GM12878 (cell line): ENCODE data around the gene ZPR1. TPM values are rescaled to one million over a fixed set of nuclear protein-coding genes. Genes with fewer than 3 reads are reported as not detected.

ENCODE experiments used
- ATAC-seq: fragments of 200-7000 bp; cut with Tn5 transposase; 3 replicates; pipeline ENCODE4 v1.9.1; 2020; ENCODE audit warnings: mild to moderate bottlenecking, moderate library complexity
- BruUV-seq: library from RNA; stranded (reverse); fragments of 400-500 nt; replicated peaks from 2 replicates; lab custom pipeline; 2021; lab: Mats Ljungman, UMichigan
- CTCF ChIA-PET: fragments of 300-600 bp; sonication (Branson Sonifier 250); formaldehyde crosslinking; extraction: SDS; loops from one replicate; lab custom pipeline; 2021; ENCODE audit warnings: inconsistent platforms; lab: Yijun Ruan, JAX
- POLR2A ChIA-PET: fragments of 350-600 bp; formaldehyde crosslinking; extraction: SDS; loops from one replicate; lab custom pipeline; 2021; ENCODE audit warnings: inconsistent platforms; lab: Charles Lee
- RAD21 ChIA-PET: fragments of 300-600 bp; sonication (Branson Sonifier 250); formaldehyde crosslinking; loops from one replicate; lab custom pipeline; 2023; ENCODE audit warnings: antibody characterized with exemption; ENCODE audit not compliant: unreplicated experiment; lab: Charles Lee
- SMC1A ChIA-PET: fragments of 300-600 bp; sonication (Branson Sonifier 250); formaldehyde crosslinking; loops from one replicate; lab custom pipeline; 2023; ENCODE audit not compliant: unreplicated experiment, uncharacterized antibody; lab: Charles Lee
- DNase-seq: peaks from one replicate; pipeline ENCODE4 v3.0.0-alpha.2; 2011; ENCODE audit warnings: low read depth, low spot score
- FAIRE-seq: peaks from 3 replicates; lab custom pipeline; 2011; peaks lifted over from hg19 to GRCh38; lab: Jason Lieb, UNC
- H2AFZ ChIP-seq: 2 replicates; pipeline ENCODE4 v1.6.0; 2011; ENCODE audit warnings: low read depth, low read length, control low read depth; ENCODE audit not compliant: control insufficient read depth
- H3K27ac ChIP-seq: 2 replicates; pipeline ENCODE4 v1.5.1; 2011; ENCODE audit warnings: control low read depth; ENCODE audit not compliant: control insufficient read depth, insufficient read depth
- H3K27me3 ChIP-seq, 2 experiments: replicated peaks in 1 of 2; 2 replicates each; pipeline versions ENCODE4 v1.6.0 to v1.6.1; 2011; ENCODE audit warnings: low read length in 1 of 2; ENCODE audit not compliant: control insufficient read depth in 2 of 2, insufficient read depth in 2 of 2
- H3K36me3 ChIP-seq, 2 experiments: 2 replicates each; pipeline ENCODE4 v1.5.1; 2011; ENCODE audit warnings: low read length in 1 of 2; ENCODE audit not compliant: control insufficient read depth in 2 of 2, insufficient read depth in 2 of 2
- H3K4me1 ChIP-seq: 2 replicates; pipeline ENCODE4 v1.6.1; 2011; ENCODE audit warnings: mild to moderate bottlenecking, low read length, moderate library complexity, mixed read lengths; ENCODE audit not compliant: control insufficient read depth, insufficient read depth
- H3K4me2 ChIP-seq: 2 replicates; pipeline ENCODE4 v1.6.0; 2011; ENCODE audit warnings: control low read depth; ENCODE audit not compliant: control insufficient read depth, insufficient read depth
- H3K4me3 ChIP-seq: fragments of 200-600 bp; sonication (generic); 2 replicates; pipeline ENCODE4 v1.5.1; 2016
- H3K79me2 ChIP-seq: 2 replicates; pipeline ENCODE4 v1.6.0; 2011; ENCODE audit warnings: low read length; ENCODE audit not compliant: control insufficient read depth, insufficient read depth
- H3K9ac ChIP-seq: 2 replicates; pipeline ENCODE4 v1.8.0; 2011; ENCODE audit warnings: low read length, control low read depth, mixed read lengths; ENCODE audit not compliant: control insufficient read depth, insufficient read depth
- H3K9me3 ChIP-seq: replicated peaks from 3 replicates; pipeline ENCODE4 v1.5.1; 2011; ENCODE audit warnings: mild to moderate bottlenecking, low read length; ENCODE audit not compliant: control insufficient read depth, insufficient read depth
- H4K20me1 ChIP-seq: 2 replicates; pipeline ENCODE4 v1.6.0; 2011; ENCODE audit not compliant: control insufficient read depth, insufficient read depth
- BHLHE40 ChIP-seq, 2 experiments: fragments of 450-650 bp in 1 of 2; IDR thresholded peaks; 2 replicates each; pipeline ENCODE4 v1.6.1; 2011 to 2017; ENCODE audit warnings: low read depth in 2 of 2, borderline replicate concordance in 1 of 2, improper control_type of control experiment in 1 of 2, low read length in 1 of 2, mild to moderate bottlenecking in 1 of 2
- HCFC1 ChIP-seq: fragments of 150-350 bp; IDR thresholded peaks from 2 replicates; pipeline ENCODE4 v1.6.1; 2014; ENCODE audit warnings: low read length
- JUND ChIP-seq: IDR thresholded peaks from 2 replicates; pipeline ENCODE4 v1.6.1; 2012; ENCODE audit warnings: low read depth, mild to moderate bottlenecking, low read length, improper control_type of control experiment, moderate library complexity
- NBN ChIP-seq: fragments of 450-650 bp; IDR thresholded peaks from 2 replicates; pipeline ENCODE4 v1.6.1; 2016
- RCOR1 ChIP-seq: conservative IDR thresholded peaks from 2 replicates; pipeline ENCODE4 v1.6.1; 2012; ENCODE audit warnings: low read depth, low read length, improper control_type of control experiment
- SREBF2 ChIP-seq: IDR thresholded peaks from 2 replicates; pipeline ENCODE4 v1.6.1; 2012; ENCODE audit warnings: mild to moderate bottlenecking, low read length
- SRF ChIP-seq, 2 experiments: IDR thresholded peaks; 2 replicates each; pipeline ENCODE4 v1.6.1; 2011; ENCODE audit warnings: low read depth in 2 of 2, low read length in 2 of 2, mild to moderate bottlenecking in 1 of 2, moderate library complexity in 1 of 2
- WRNIP1 ChIP-seq: IDR thresholded peaks from 2 replicates; pipeline ENCODE4 v1.6.1; 2011; ENCODE audit warnings: low read depth, low read length, improper control_type of control experiment, borderline replicate concordance
- YBX1 ChIP-seq: fragments of 450-650 bp; IDR thresholded peaks from 2 replicates; pipeline ENCODE4 v1.6.1; 2016; ENCODE audit warnings: antibody characterized with exemption
- WGBS: methylation state at CpG from one replicate; pipeline ENCODE4 v1.1.6; 2016; ENCODE audit warnings: low lambda C conversion rate; ENCODE audit not compliant: insufficient replicate concordance, insufficient coverage; ENCODE audit errors: missing lambda C conversion rate; 5-methylcytosine and 5-hydroxymethylcytosine counted together
- in situ Hi-C: fragments of 300-500 bp; cut with MboI; formaldehyde crosslinking; loops from 9 replicates; pipeline ENCODE4 v1.14.3; 2018; ENCODE audit warnings: mixed read lengths
- intact Hi-C: fragments of 100-400 bp; cut with micrococcal nuclease; formaldehyde crosslinking; loops from one replicate; pipeline ENCODE4 v1.14.2; 2022; ENCODE audit not compliant: unreplicated experiment
- polyA plus RNA-seq, 11 experiments: library from polyadenylated mRNA; depleted of rRNA in 4 of 11; unstranded in 6 of 11; stranded (reverse) in 5 of 11; fragments of >200 nt; fragmentation: Nextera tagmentation in 4 of 11; fragmentation: Illumina TruSeq in 1 of 11; extraction: Ambion mirVana in 4 of 11; extraction: Trizol in 1 of 11; gene quantifications; 1 replicate in 1 of 11; 2 replicates in 10 of 11; pipeline versions ENCODE4 v1.2.1 to v1.2.3, GENCODE V29; 2011 to 2016; ENCODE audit warnings: inconsistent platforms in 2 of 11, missing spikeins in 2 of 11, low read depth in 1 of 11
- total RNA-seq, 4 experiments: library from RNA; depleted of rRNA in 3 of 4; stranded (reverse); fragments of >200 nt in 3 of 4; fragmentation: Illumina TruSeq in 1 of 4; extraction: Trizol in 1 of 4; gene quantifications; 2 replicates each; pipeline versions ENCODE4 v1.2.1 to v1.2.3, GENCODE V29; 2013 to 2021
- TF ChIP-seq, protein P1 (sequence below): fragments of 450-650 bp; IDR thresholded peaks from 2 replicates; pipeline ENCODE4 v1.6.1; 2014; ENCODE audit warnings: mild to moderate bottlenecking

The ZPR1 gene
- total and polyA plus RNA-seq, 10 of the 15 experiments (the other 5 are each of a cell fraction or from before 2014, with no cell fraction given) = 9.3 to 89.7 (median 54.7) TPM

DNA sequence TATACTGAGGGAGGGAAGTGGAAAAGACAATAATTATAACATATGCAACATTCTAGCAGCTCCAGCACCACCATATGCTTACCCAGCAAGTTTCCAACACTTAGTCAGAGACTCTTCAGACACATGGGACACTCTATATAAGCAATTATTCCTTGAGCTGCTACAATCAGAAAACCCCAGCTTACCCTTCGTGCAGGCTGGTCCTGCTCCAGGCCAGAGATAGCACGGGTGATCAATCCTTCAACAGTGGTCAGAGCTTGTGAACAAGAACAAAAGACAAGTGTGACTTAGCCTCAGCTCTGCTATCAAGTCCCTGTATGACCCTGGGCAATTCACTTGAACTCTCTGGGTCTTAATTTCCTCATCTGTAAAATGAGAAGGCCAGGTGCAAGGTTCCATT, 1.5 kb downstream of the ZPR1 start:
- no peak overlapping the region for H3K27ac ChIP-seq
- no peak for ATAC-seq
- CTCF ChIA-PET = interaction anchor here (0.9 to 10.9 kb wide), 6 partner anchors 17 to 394 kb away, joined by 3 to 183 read pairs (median 4); partner anchors contain the start of gene APOA1
- intact Hi-C loops (no loop called here), in situ Hi-C loops (loop anchor here (5.0 kb wide), 1 partner anchor 316 kb away; no protein-coding TSS in a partner anchor)
- RAD21 ChIA-PET = interaction anchor here (2.2 to 3.3 kb wide), 3 partner anchors 13 to 320 kb away, joined by 7 to 20 read pairs (median 13); partner anchors contain the start of gene BUD13
- peak overlapping the region; percentile 96 for H3K4me3 ChIP-seq
- H3K79me2 ChIP-seq = peaks cover 20% of the 10 kb centered on the region
- DNase-seq = no peak
- SMC1A ChIA-PET = interaction anchor here (0.6 to 7.5 kb wide), 15 partner anchors 10 to 441 kb away, joined by 3 to 46 read pairs (median 4); no protein-coding TSS in a partner anchor
- BruUV-seq = no TSS peak
- H3K27me3 ChIP-seq = no peaks in the 10 kb centered on the region
- peak overlapping the region; percentile 92; the same call in 1 of the 2 replicates for H3K9ac ChIP-seq
- no peaks in the 10 kb centered on the region for H3K9me3 ChIP-seq
- POLR2A ChIA-PET = interaction anchor here (0.5 to 3.4 kb wide), 8 partner anchors 10 to 392 kb away, joined by 3 to 28 read pairs (median 3); partner anchors contain the start of genes BUD13 and SIDT2
- peaks cover 16% of the 10 kb centered on the region for H3K4me1 ChIP-seq
- no peak for TF ChIP-seq RCOR1
- TF ChIP-seq, protein P1, sequence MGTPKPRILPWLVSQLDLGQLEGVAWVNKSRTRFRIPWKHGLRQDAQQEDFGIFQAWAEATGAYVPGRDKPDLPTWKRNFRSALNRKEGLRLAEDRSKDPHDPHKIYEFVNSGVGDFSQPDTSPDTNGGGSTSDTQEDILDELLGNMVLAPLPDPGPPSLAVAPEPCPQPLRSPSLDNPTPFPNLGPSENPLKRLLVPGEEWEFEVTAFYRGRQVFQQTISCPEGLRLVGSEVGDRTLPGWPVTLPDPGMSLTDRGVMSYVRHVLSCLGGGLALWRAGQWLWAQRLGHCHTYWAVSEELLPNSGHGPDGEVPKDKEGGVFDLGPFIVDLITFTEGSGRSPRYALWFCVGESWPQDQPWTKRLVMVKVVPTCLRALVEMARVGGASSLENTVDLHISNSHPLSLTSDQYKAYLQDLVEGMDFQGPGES = no peak
- TF ChIP-seq HCFC1 = no peak
- TF ChIP-seq SRF (IDR thresholded peaks at IDR 0.05; ENCODE audit: low read depth in 2 of 2, low read length in 2 of 2) = no peak
- no peak for TF ChIP-seq WRNIP1
- no peak for TF ChIP-seq JUND
- TF ChIP-seq BHLHE40 (IDR thresholded peaks at IDR 0.05; ENCODE audit: borderline replicate concordance in 1 of 2, low read depth in 2 of 2, low read length in 1 of 2) = no peak
- no peak for TF ChIP-seq SREBF2
- no peak for TF ChIP-seq NBN
- TF ChIP-seq YBX1 = no peak
- WGBS = 97% methylated on average over 2 of the region's 2 CpGs
- no peak overlapping the region for H2AFZ ChIP-seq
- FAIRE-seq = no peak
- H4K20me1 ChIP-seq = no peaks in the 10 kb centered on the region
- peak overlapping the region; percentile 94 for H3K4me2 ChIP-seq
- H3K36me3 ChIP-seq = peaks cover 12 to 33% of the 10 kb centered on the region in 2 experiments
